ENCODE measurements around the gene MED13L. TPM values are rescaled to one million over a fixed set of nuclear protein-coding genes. Genes with fewer than 3 reads are reported as not detected.

MED13L gene
- total RNA-seq = 100 to 1,000 TPM; 112 to 120 TPM

GRCh38 chr12:116277467-116278278, at the start of gene MED13L:
Gene MED13L, minus strand, starts transcription at chr12:116277693. Its CDS starts 562 bp downstream, at chr12:116277131.
- ATAC-seq (ENCODE audit: low read depth) (peak; percentile 81), DNase-seq (peak; percentile 95)
- Mint-ChIP-seq H3K9me3 (no peaks in the 10 kb centered on the region), H3K4me3 (peak within 1 kb of the TSS; percentile 91), H3K4me1 (peaks cover 31% of the 10 kb centered on the region), H3K27ac (peak within 1 kb of the TSS; percentile 95), H3K27me3 (no peaks in the 10 kb centered on the region), H3K36me3 (peaks cover 2% of the 10 kb centered on the region)
- POLR2A ChIA-PET = interaction anchor here (0.6 to 1.9 kb wide), 5 partner anchors 48 to 325 kb away, joined by 3 to 15 read pairs (median 4); no protein-coding TSS in a partner anchor

- POLR2A ChIA-PET = interaction anchor here (0.5 to 3.2 kb wide), 5 partner anchors 34 to 234 kb away, joined by 3 to 15 read pairs (median 3); partner anchors contain the start of genes MAP1LC3B2 and MED13L
- no peaks in the 10 kb centered on the region for H3K9me3 Mint-ChIP-seq
- DNase-seq (no peak), ATAC-seq (ENCODE audit: low read depth) (peak; percentile 98)
- no peaks in the 10 kb centered on the region for H3K36me3 Mint-ChIP-seq
- peak overlapping the region; percentile 62 for H3K4me3 Mint-ChIP-seq
- H3K4me1 Mint-ChIP-seq = peaks cover 29% of the 10 kb centered on the region
- H3K27me3 Mint-ChIP-seq = no peaks in the 10 kb centered on the region
- peak overlapping the region; percentile 88 for H3K27ac Mint-ChIP-seq
Observed at GRCh38 chr12:116325336-116325664, 47.8 kb upstream of the MED13L start.

- peak; percentile 57 for ATAC-seq (ENCODE audit: low read depth)
- DNase-seq = no peak
- no peaks in the 10 kb centered on the region for H3K9me3 Mint-ChIP-seq
- H3K36me3 Mint-ChIP-seq = no peaks in the 10 kb centered on the region
- H3K4me3 Mint-ChIP-seq = peak overlapping the region; percentile 62
- POLR2A ChIA-PET = interaction anchor here (0.6 to 3.2 kb wide), 4 partner anchors 34 to 235 kb away, joined by 3 to 15 read pairs (median 3); partner anchors contain the start of genes MAP1LC3B2 and MED13L
- H3K27ac Mint-ChIP-seq = peak overlapping the region; percentile 88
- no peaks in the 10 kb centered on the region for H3K27me3 Mint-ChIP-seq
- peaks cover 34% of the 10 kb centered on the region for H3K4me1 Mint-ChIP-seq
Observed at GRCh38 chr12:116324654-116325335, 47.3 kb upstream of the MED13L start.

- H3K4me1 Mint-ChIP-seq = peaks cover 43% of the 10 kb centered on the region
- H3K36me3 Mint-ChIP-seq = no peaks in the 10 kb centered on the region
- H3K9me3 Mint-ChIP-seq = no peaks in the 10 kb centered on the region
- DNase-seq (no peak), ATAC-seq (ENCODE audit: low read depth) (no peak)
- peak overlapping the region; percentile 77 for H3K27ac Mint-ChIP-seq
- POLR2A ChIA-PET = interaction anchor here (0.6 kb wide), 3 partner anchors 20 to 47 kb away, joined by 3 to 4 read pairs (median 3); no protein-coding TSS in a partner anchor
- no peaks in the 10 kb centered on the region for H3K27me3 Mint-ChIP-seq
- H3K4me3 Mint-ChIP-seq = no peak overlapping the region
Observed at GRCh38 chr12:116323406-116324386, 46.2 kb upstream of the MED13L start.

GRCh38 chr12:116321913-116322312, 44.4 kb upstream of the MED13L start:
- no peak overlapping the region for H3K27ac Mint-ChIP-seq
- no peaks in the 10 kb centered on the region for H3K36me3 Mint-ChIP-seq
- peaks cover 43% of the 10 kb centered on the region for H3K4me1 Mint-ChIP-seq
- no peak for ATAC-seq (ENCODE audit: low read depth)
- POLR2A ChIA-PET = no interaction called here
- H3K9me3 Mint-ChIP-seq = no peaks in the 10 kb centered on the region
- DNase-seq = no peak
- H3K27me3 Mint-ChIP-seq = no peaks in the 10 kb centered on the region
- H3K4me3 Mint-ChIP-seq = no peak overlapping the region

GRCh38 chr12:116320791-116321217, 43.3 kb upstream of the MED13L start:
- no peak overlapping the region for H3K4me3 Mint-ChIP-seq
- H3K27ac Mint-ChIP-seq = peak overlapping the region; percentile 80
- DNase-seq = no peak
- H3K36me3 Mint-ChIP-seq = no peaks in the 10 kb centered on the region
- POLR2A ChIA-PET = no interaction called here
- ATAC-seq (ENCODE audit: low read depth) = no peak
- no peaks in the 10 kb centered on the region for H3K9me3 Mint-ChIP-seq
- no peaks in the 10 kb centered on the region for H3K27me3 Mint-ChIP-seq
- H3K4me1 Mint-ChIP-seq = peaks cover 53% of the 10 kb centered on the region

GRCh38 chr12:116319898-116320621, 42.6 kb upstream of the MED13L start:
- Mint-ChIP-seq H3K9me3 (peaks cover 2% of the 10 kb centered on the region), H3K27ac (peak overlapping the region; percentile 80), H3K36me3 (peaks cover 2% of the 10 kb centered on the region), H3K4me1 (peaks cover 50% of the 10 kb centered on the region), H3K27me3 (no peaks in the 10 kb centered on the region), H3K4me3 (peak overlapping the region; percentile 69)
- POLR2A ChIA-PET = no interaction called here
- ATAC-seq (ENCODE audit: low read depth) (peak; percentile 86), DNase-seq (peak; percentile 34)

GRCh38 chr12:116319233-116319897, 41.9 kb upstream of the MED13L start:
- ATAC-seq (ENCODE audit: low read depth) (no peak), DNase-seq (no peak)
- Mint-ChIP-seq H3K4me3 (peak overlapping the region; percentile 69), H3K4me1 (peaks cover 47% of the 10 kb centered on the region), H3K36me3 (peaks cover 2% of the 10 kb centered on the region), H3K27ac (peak overlapping the region; percentile 80), H3K9me3 (peaks cover 2% of the 10 kb centered on the region), H3K27me3 (no peaks in the 10 kb centered on the region)
- POLR2A ChIA-PET = no interaction called here

GRCh38 chr12:116318576-116319232, 41.2 kb upstream of the MED13L start:
- POLR2A ChIA-PET = no interaction called here
- Mint-ChIP-seq H3K4me1 (peaks cover 42% of the 10 kb centered on the region), H3K4me3 (no peak overlapping the region), H3K27ac (no peak overlapping the region), H3K36me3 (peaks cover 2% of the 10 kb centered on the region), H3K9me3 (peaks cover 2% of the 10 kb centered on the region), H3K27me3 (no peaks in the 10 kb centered on the region)
- DNase-seq (no peak), ATAC-seq (ENCODE audit: low read depth) (no peak)

GRCh38 chr12:116317986-116318575, 40.6 kb upstream of the MED13L start:
- no peak for DNase-seq
- H3K27ac Mint-ChIP-seq = no peak overlapping the region
- no peak for ATAC-seq (ENCODE audit: low read depth)
- H3K36me3 Mint-ChIP-seq = peaks cover 2% of the 10 kb centered on the region
- POLR2A ChIA-PET = no interaction called here
- peaks cover 39% of the 10 kb centered on the region for H3K4me1 Mint-ChIP-seq
- H3K4me3 Mint-ChIP-seq = no peak overlapping the region
- peaks cover 1% of the 10 kb centered on the region for H3K27me3 Mint-ChIP-seq
- H3K9me3 Mint-ChIP-seq = peaks cover 2% of the 10 kb centered on the region

- no peak for ATAC-seq (ENCODE audit: low read depth)
- Mint-ChIP-seq H3K4me3 (no peak overlapping the region), H3K36me3 (peaks cover 2% of the 10 kb centered on the region), H3K4me1 (peaks cover 39% of the 10 kb centered on the region), H3K9me3 (peaks cover 2% of the 10 kb centered on the region), H3K27me3 (peaks cover 2% of the 10 kb centered on the region), H3K27ac (no peak overlapping the region)
- POLR2A ChIA-PET = no interaction called here
- DNase-seq = no peak
Observed at GRCh38 chr12:116317139-116317538, 39.6 kb upstream of the MED13L start.
